ENCODE measurements around the gene CPB1.

Gene CPB1

GRCh38 chr3:148790851-148791735 is 36.5 kb upstream of the CPB1 start:
- Histone ChIP-seq H3K4me2 (ENCODE audit: low read length) (no peak overlapping the region), H3K27me3 (ENCODE audit: control insufficient read depth, low read length) (no peaks in the 10 kb centered on the region), H3K4me1 (ENCODE audit: control insufficient read depth, low read length) (no peaks in the 10 kb centered on the region), H3K27ac (ENCODE audit: low read depth, low read length) (no peak overlapping the region), H3K4me3 (ENCODE audit: low read length) (no peak overlapping the region), H3K9me3 (ENCODE audit: control insufficient read depth, insufficient read depth, low read length) (no peaks in the 10 kb centered on the region), H3F3A (ENCODE audit: control insufficient read depth, insufficient read depth) (no peaks in the 10 kb centered on the region), H3K9me2 (replicated peaks; ENCODE audit: control insufficient read depth, low read length) (no peaks in the 10 kb centered on the region), H4K20me1 (ENCODE audit: control insufficient read depth, insufficient read depth, low read depth, low read length) (no peaks in the 10 kb centered on the region), H3K79me2 (ENCODE audit: control insufficient read depth, low read length) (no peaks in the 10 kb centered on the region), H3K36me3 (ENCODE audit: control insufficient read depth, low read length) (no peaks in the 10 kb centered on the region)
- TF ChIP-seq EZH2phosphoT487 (IDR thresholded peaks at IDR 0.05; ENCODE audit: borderline replicate concordance, low read length) (no peak), CTCF (IDR thresholded peaks at IDR 0.05; ENCODE audit: low read depth, low read length, poor library complexity, severe bottlenecking) (no peak)

- Histone ChIP-seq H3K9me2 (replicated peaks; ENCODE audit: control insufficient read depth, low read length) (no peaks in the 10 kb centered on the region), H3K27ac (ENCODE audit: low read depth, low read length) (no peak overlapping the region), H4K20me1 (ENCODE audit: control insufficient read depth, insufficient read depth, low read depth, low read length) (no peaks in the 10 kb centered on the region), H3K9me3 (ENCODE audit: control insufficient read depth, insufficient read depth, low read length) (no peaks in the 10 kb centered on the region), H3K27me3 (ENCODE audit: control insufficient read depth, low read length) (no peaks in the 10 kb centered on the region), H3K79me2 (ENCODE audit: control insufficient read depth, low read length) (no peaks in the 10 kb centered on the region), H3K4me1 (ENCODE audit: control insufficient read depth, low read length) (no peaks in the 10 kb centered on the region), H3F3A (ENCODE audit: control insufficient read depth, insufficient read depth) (no peaks in the 10 kb centered on the region), H3K4me3 (ENCODE audit: low read length) (no peak overlapping the region), H3K4me2 (ENCODE audit: low read length) (no peak overlapping the region), H3K36me3 (ENCODE audit: control insufficient read depth, low read length) (no peaks in the 10 kb centered on the region)
- TF ChIP-seq EZH2phosphoT487 (IDR thresholded peaks at IDR 0.05; ENCODE audit: borderline replicate concordance, low read length) = no peak
- no peak for TF ChIP-seq CTCF (IDR thresholded peaks at IDR 0.05; ENCODE audit: low read depth, low read length, poor library complexity, severe bottlenecking)
Measured at GRCh38 chr3:148791920-148792319, 35.7 kb upstream of the CPB1 start.

GRCh38 chr3:148792516-148792915 is 35.1 kb upstream of the CPB1 start:
- Histone ChIP-seq H3K79me2 (ENCODE audit: control insufficient read depth, low read length) (no peaks in the 10 kb centered on the region), H3K9me2 (replicated peaks; ENCODE audit: control insufficient read depth, low read length) (no peaks in the 10 kb centered on the region), H3K9me3 (ENCODE audit: control insufficient read depth, insufficient read depth, low read length) (no peaks in the 10 kb centered on the region), H3K4me2 (ENCODE audit: low read length) (no peak overlapping the region), H3F3A (ENCODE audit: control insufficient read depth, insufficient read depth) (no peaks in the 10 kb centered on the region), H4K20me1 (ENCODE audit: control insufficient read depth, insufficient read depth, low read depth, low read length) (no peaks in the 10 kb centered on the region), H3K4me3 (ENCODE audit: low read length) (no peak overlapping the region), H3K4me1 (ENCODE audit: control insufficient read depth, low read length) (no peaks in the 10 kb centered on the region), H3K36me3 (ENCODE audit: control insufficient read depth, low read length) (no peaks in the 10 kb centered on the region), H3K27ac (ENCODE audit: low read depth, low read length) (no peak overlapping the region), H3K27me3 (ENCODE audit: control insufficient read depth, low read length) (no peaks in the 10 kb centered on the region)
- TF ChIP-seq EZH2phosphoT487 (IDR thresholded peaks at IDR 0.05; ENCODE audit: borderline replicate concordance, low read length) = no peak
- no peak for TF ChIP-seq CTCF (IDR thresholded peaks at IDR 0.05; ENCODE audit: low read depth, low read length, poor library complexity, severe bottlenecking)
